ENCODE measurements around the gene ITPR3.

Gene ITPR3

DNA sequence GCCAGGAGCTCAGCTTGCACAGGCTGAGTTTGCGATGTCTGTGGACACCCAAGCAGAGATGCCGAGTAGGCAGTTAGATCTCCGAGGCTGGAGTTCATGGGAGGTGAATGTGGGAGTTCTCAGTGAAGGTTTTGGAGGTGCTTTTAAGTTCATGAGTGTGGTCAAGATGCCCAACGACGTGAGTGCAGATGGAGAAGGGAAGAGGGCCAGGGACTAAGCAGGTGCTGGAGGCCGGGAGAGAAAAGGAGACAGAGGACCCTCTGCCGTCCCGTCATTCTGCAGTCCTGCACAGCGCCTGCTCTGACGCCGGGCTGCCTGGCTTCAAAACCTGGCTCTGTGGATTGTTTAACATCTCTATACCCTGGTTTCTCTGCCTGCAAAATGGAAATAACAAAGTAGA is 15.5 kb downstream of the ITPR3 start:
- H3K27ac Mint-ChIP-seq = no peak overlapping the region
- TF ChIP-seq, protein P1, sequence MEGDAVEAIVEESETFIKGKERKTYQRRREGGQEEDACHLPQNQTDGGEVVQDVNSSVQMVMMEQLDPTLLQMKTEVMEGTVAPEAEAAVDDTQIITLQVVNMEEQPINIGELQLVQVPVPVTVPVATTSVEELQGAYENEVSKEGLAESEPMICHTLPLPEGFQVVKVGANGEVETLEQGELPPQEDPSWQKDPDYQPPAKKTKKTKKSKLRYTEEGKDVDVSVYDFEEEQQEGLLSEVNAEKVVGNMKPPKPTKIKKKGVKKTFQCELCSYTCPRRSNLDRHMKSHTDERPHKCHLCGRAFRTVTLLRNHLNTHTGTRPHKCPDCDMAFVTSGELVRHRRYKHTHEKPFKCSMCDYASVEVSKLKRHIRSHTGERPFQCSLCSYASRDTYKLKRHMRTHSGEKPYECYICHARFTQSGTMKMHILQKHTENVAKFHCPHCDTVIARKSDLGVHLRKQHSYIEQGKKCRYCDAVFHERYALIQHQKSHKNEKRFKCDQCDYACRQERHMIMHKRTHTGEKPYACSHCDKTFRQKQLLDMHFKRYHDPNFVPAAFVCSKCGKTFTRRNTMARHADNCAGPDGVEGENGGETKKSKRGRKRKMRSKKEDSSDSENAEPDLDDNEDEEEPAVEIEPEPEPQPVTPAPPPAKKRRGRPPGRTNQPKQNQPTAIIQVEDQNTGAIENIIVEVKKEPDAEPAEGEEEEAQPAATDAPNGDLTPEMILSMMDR (IDR thresholded peaks at IDR 0.05) = no peak
- peaks cover 67% of the 10 kb centered on the region for H3K27me3 Mint-ChIP-seq (ENCODE audit: low read depth, poor library complexity)
- H3K9me3 Mint-ChIP-seq = no peaks in the 10 kb centered on the region
- no peak for DNase-seq
- H3K4me3 Mint-ChIP-seq = no peak overlapping the region
- peaks cover 44% of the 10 kb centered on the region for H3K4me1 Mint-ChIP-seq
- no peaks in the 10 kb centered on the region for H3K36me3 Mint-ChIP-seq (ENCODE audit: low read depth)

DNA sequence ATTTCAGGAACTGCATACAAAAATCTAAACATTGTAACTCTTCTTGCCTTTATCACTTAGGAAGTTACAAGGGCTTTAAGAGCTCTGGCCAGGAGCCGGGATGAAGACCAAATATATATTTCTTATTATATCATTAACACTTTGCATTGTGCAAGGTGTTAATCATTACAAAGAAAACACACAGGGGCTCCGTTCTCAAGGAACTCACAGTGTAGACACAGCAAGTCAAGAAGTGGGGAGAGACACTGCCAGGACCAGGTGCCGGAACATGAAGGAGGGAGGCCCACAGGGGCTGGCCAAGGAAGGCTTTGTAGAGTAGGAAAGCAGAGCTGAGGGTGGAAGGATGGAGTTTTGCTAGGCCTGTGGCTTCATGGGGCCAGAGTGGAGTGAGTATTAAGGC is 17.4 kb downstream of the ITPR3 start:
- Mint-ChIP-seq H3K27ac (no peak overlapping the region), H3K4me1 (peaks cover 45% of the 10 kb centered on the region), H3K36me3 (ENCODE audit: low read depth) (no peaks in the 10 kb centered on the region), H3K27me3 (ENCODE audit: low read depth, poor library complexity) (peaks cover 52% of the 10 kb centered on the region), H3K4me3 (no peak overlapping the region), H3K9me3 (no peaks in the 10 kb centered on the region)
- TF ChIP-seq, protein P1 (IDR thresholded peaks at IDR 0.05) = no peak
- DNase-seq = no peak

DNA sequence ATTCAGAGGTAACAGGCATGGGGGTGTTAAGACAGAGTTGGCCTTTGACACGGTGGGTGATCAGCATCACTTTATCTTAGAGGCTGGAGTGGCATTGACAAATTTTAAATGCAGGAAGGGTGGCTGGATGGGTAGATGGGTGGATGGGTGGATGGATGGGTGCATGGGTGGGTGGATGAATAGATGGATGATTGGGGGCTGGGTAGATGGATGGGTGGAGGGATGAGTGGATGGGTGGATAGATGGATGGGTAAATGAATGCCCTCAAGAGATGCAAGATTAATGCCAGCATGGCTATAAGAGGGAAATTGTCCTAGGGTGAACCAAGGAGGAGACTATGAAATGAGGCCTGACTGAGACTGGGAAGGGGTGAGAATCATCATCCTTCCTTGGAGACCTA is 18.4 kb downstream of the ITPR3 start:
- no peak for DNase-seq
- no peak overlapping the region for H3K4me3 Mint-ChIP-seq
- TF ChIP-seq, protein P1 (IDR thresholded peaks at IDR 0.05) = no peak
- peaks cover 36% of the 10 kb centered on the region for H3K4me1 Mint-ChIP-seq
- H3K27me3 Mint-ChIP-seq (ENCODE audit: low read depth, poor library complexity) = peaks cover 43% of the 10 kb centered on the region
- no peaks in the 10 kb centered on the region for H3K9me3 Mint-ChIP-seq
- no peak overlapping the region for H3K27ac Mint-ChIP-seq
- no peaks in the 10 kb centered on the region for H3K36me3 Mint-ChIP-seq (ENCODE audit: low read depth)

DNA sequence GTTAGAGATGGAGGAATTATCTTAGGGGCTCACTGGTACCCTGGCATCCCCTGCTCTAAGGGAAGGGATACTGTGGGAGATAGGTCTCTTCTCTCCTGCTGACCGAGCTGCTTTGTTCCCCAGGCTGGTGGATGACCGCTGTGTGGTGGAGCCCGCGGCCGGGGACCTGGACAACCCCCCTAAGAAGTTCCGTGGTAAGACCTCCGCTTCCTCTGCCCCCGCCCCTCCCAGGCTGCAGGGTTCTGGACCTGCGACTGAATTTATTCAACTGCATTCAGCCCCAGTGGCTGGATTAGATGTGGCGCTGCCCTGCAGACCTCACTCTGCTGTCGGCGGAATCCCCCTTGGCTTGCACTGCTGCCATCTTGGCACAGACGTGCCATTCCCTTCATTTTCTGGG is 19.2 kb downstream of the ITPR3 start:
- Mint-ChIP-seq H3K36me3 (ENCODE audit: low read depth) (no peaks in the 10 kb centered on the region), H3K4me3 (no peak overlapping the region), H3K9me3 (no peaks in the 10 kb centered on the region), H3K4me1 (peaks cover 28% of the 10 kb centered on the region), H3K27me3 (ENCODE audit: low read depth, poor library complexity) (peaks cover 35% of the 10 kb centered on the region), H3K27ac (no peak overlapping the region)
- DNase-seq = no peak
- TF ChIP-seq, protein P1 (IDR thresholded peaks at IDR 0.05) = no peak

DNA sequence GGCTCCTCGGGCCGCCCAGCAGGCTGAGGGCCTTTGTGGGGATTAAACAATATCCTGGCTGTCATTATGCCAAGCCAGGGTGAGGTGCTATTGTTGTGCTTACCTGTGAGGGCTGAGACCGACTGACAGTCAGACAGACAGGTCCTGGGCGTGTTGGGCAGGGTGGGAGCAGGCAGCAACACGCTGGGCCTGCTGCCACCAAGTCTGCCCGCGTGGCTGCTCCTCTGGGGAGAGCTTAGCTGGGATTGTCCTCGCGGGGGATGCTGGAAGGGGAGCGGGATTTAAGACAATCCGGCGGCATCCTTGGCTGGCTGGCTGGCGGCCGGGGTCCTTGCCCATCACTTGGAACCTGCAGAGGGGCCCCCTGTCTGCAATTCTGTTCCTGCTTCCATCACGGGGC is 20.0 kb downstream of the ITPR3 start:
- Mint-ChIP-seq H3K27ac (no peak overlapping the region), H3K4me1 (peaks cover 26% of the 10 kb centered on the region), H3K4me3 (no peak overlapping the region), H3K36me3 (ENCODE audit: low read depth) (no peaks in the 10 kb centered on the region), H3K9me3 (no peaks in the 10 kb centered on the region), H3K27me3 (ENCODE audit: low read depth, poor library complexity) (peaks cover 27% of the 10 kb centered on the region)
- DNase-seq = no peak
- TF ChIP-seq, protein P1 (IDR thresholded peaks at IDR 0.05) = no peak

DNA sequence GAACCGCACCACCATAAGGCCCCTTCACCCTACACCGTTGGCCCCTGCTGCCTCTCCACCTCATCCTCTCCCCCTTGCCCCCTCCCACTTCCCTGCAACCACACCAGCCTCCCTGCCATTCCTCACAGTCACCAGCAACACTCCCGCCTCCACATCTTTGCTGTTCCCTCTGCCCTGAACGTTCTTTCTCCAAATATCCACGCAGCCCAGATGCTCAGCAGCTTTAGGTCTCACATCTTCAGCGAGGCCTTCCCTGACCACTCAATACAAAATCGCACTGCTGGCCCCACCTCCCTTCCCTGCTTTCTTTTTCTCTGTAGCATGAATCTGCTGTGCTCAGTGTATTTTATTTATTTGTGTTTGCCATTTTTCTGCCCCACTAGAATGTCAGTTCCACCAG is 20.5 kb downstream of the ITPR3 start:
- no peak for DNase-seq
- peaks cover 26% of the 10 kb centered on the region for H3K27me3 Mint-ChIP-seq (ENCODE audit: low read depth, poor library complexity)
- no peak overlapping the region for H3K27ac Mint-ChIP-seq
- H3K9me3 Mint-ChIP-seq = no peaks in the 10 kb centered on the region
- H3K4me3 Mint-ChIP-seq = no peak overlapping the region
- H3K4me1 Mint-ChIP-seq = peaks cover 23% of the 10 kb centered on the region
- TF ChIP-seq, protein P1 (IDR thresholded peaks at IDR 0.05) = no peak
- H3K36me3 Mint-ChIP-seq (ENCODE audit: low read depth) = no peaks in the 10 kb centered on the region

Data from nephron progenitor cell (in vitro differentiated cells).